ENCODE data around the gene DYNLT1. TPM values are rescaled to one million over a fixed set of nuclear protein-coding genes. Genes with fewer than 3 reads are reported as not detected.

The DYNLT1 gene
- total and polyA plus RNA-seq, 9 of the 15 experiments (the other 6 are each of a cell fraction or from before 2014, with no cell fraction given): 42.2 to 583 (median 127) TPM

GRCh38 chr6:158644231-158645063 is at the start of gene DYNLT1 (continued):
- TF ChIP-seq ETV6 (IDR thresholded peaks at IDR 0.05; ENCODE audit: borderline replicate concordance in 1 of 2, low read depth in 2 of 2, low read length in 1 of 2) (peak in 1 of 2 experiments; percentile 7; a peak in 1 of 4 replicates), ETV6 (CRISPR knock-in tag; IDR thresholded peaks at IDR 0.05; ENCODE audit: borderline replicate concordance) (no peak), TEAD2 (tag; IDR thresholded peaks at IDR 0.05) (no peak), CXXC5 (CRISPR knock-in tag; IDR thresholded peaks at IDR 0.05) (peak; percentile 79; the same call in 1 of the 2 replicates), CREM (IDR thresholded peaks at IDR 0.05; ENCODE audit: low read depth) (peak; percentile 59), POLR2AphosphoS5 (IDR thresholded peaks at IDR 0.05; ENCODE audit: control insufficient read depth, insufficient read depth, low read depth, low read length) (peak; percentile 85), ZEB2 (IDR thresholded peaks at IDR 0.05) (no peak), EZH2 (IDR thresholded peaks at IDR 0.05; ENCODE audit: borderline replicate concordance, low read depth, low read length) (no peak), RREB1 (CRISPR knock-in tag; IDR thresholded peaks at IDR 0.05) (peak; percentile 15; the same call in 1 of the 2 replicates), ELF1 (tag; IDR thresholded peaks at IDR 0.05) (peak; percentile 29; the same call in 1 of the 2 replicates), TFE3 (CRISPR knock-in tag; IDR thresholded peaks at IDR 0.05) (no peak), FOS (IDR thresholded peaks at IDR 0.05; ENCODE audit: extremely low read depth, insufficient read length) (no peak), ARID4B (CRISPR knock-in tag; IDR thresholded peaks at IDR 0.05) (peak; percentile 77)
- TF ChIP-seq, protein P1, sequence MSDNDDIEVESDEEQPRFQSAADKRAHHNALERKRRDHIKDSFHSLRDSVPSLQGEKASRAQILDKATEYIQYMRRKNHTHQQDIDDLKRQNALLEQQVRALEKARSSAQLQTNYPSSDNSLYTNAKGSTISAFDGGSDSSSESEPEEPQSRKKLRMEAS (CRISPR knock-in tag; IDR thresholded peaks at IDR 0.05): peak; percentile 91
